ENCODE measurements around the gene SH3D19.

SH3D19 gene

DNA sequence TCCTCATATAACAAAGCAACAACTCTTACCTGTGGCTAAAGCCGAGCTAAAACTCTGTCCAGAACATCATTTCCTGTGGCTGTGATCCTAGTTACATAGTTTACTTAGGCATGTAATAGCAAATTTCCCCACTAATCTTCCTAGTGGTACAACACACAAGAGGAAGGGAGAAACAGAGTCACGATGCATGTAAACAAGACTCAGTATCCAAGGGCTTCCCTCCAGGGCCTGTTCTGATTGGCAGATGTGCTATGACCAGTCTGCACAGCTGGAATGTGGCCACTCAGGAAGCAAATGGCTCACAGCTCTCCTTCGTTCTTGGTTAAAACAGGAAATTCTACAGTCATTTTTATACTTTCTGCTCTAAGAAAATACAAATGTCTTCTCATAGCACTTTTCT lies 97.7 kb downstream of the SH3D19 start:
- Histone ChIP-seq H3K79me2 (ENCODE audit: insufficient read depth, low read length) (no peaks in the 10 kb centered on the region), H2AFZ (ENCODE audit: low read depth, low read length) (no peak overlapping the region), H3K27me3 (ENCODE audit: insufficient read depth, low read length, poor library complexity) (peaks cover 6% of the 10 kb centered on the region), H3K36me3 (ENCODE audit: insufficient read depth, low read length) (no peaks in the 10 kb centered on the region), H3K4me1 (ENCODE audit: insufficient read depth, low read length) (no peaks in the 10 kb centered on the region), H3K4me3 (ENCODE audit: low read depth in 1 of 2, low read length in 2 of 2) (no peak overlapping the region), H3K9ac (ENCODE audit: low read depth, low read length) (no peak overlapping the region), H4K20me1 (ENCODE audit: insufficient read depth, low read length) (no peaks in the 10 kb centered on the region), H3K9me3 (ENCODE audit: insufficient read depth, low read length, severe bottlenecking) (no peaks in the 10 kb centered on the region), H3K4me2 (ENCODE audit: insufficient read depth, low read length) (no peak overlapping the region), H3K27ac (ENCODE audit: low read length) (no peak overlapping the region)
- ATAC-seq (ENCODE audit: insufficient read depth, low read depth) (no peak), DNase-seq (no peak)
- TF ChIP-seq EZH2 (IDR thresholded peaks at IDR 0.05; ENCODE audit: borderline replicate concordance, low read depth, low read length, severe bottlenecking) (no peak), CTCF (IDR thresholded peaks at IDR 0.05; ENCODE audit: borderline replicate concordance, extremely low read depth, low read length, poor library complexity, severe bottlenecking) (no peak)

GRCh38 chr4:151227172-151227571 lies 98.2 kb downstream of the SH3D19 start:
- no peaks in the 10 kb centered on the region for H3K4me1 ChIP-seq (ENCODE audit: insufficient read depth, low read length)
- no peak overlapping the region for H3K9ac ChIP-seq (ENCODE audit: low read depth, low read length)
- no peaks in the 10 kb centered on the region for H3K79me2 ChIP-seq (ENCODE audit: insufficient read depth, low read length)
- no peaks in the 10 kb centered on the region for H3K36me3 ChIP-seq (ENCODE audit: insufficient read depth, low read length)
- no peak for DNase-seq
- H3K4me2 ChIP-seq (ENCODE audit: insufficient read depth, low read length): no peak overlapping the region
- H4K20me1 ChIP-seq (ENCODE audit: insufficient read depth, low read length): no peaks in the 10 kb centered on the region
- H3K9me3 ChIP-seq (ENCODE audit: insufficient read depth, low read length, severe bottlenecking): no peaks in the 10 kb centered on the region
- H2AFZ ChIP-seq (ENCODE audit: low read depth, low read length): no peak overlapping the region
- H3K27ac ChIP-seq (ENCODE audit: low read length): no peak overlapping the region
- ATAC-seq (ENCODE audit: insufficient read depth, low read depth): no peak
- no peak overlapping the region for H3K4me3 ChIP-seq (ENCODE audit: low read depth in 1 of 2, low read length in 2 of 2)
- H3K27me3 ChIP-seq (ENCODE audit: insufficient read depth, low read length, poor library complexity): peaks cover 6% of the 10 kb centered on the region
- no peak for TF ChIP-seq EZH2 (IDR thresholded peaks at IDR 0.05; ENCODE audit: borderline replicate concordance, low read depth, low read length, severe bottlenecking)
- TF ChIP-seq CTCF (IDR thresholded peaks at IDR 0.05; ENCODE audit: borderline replicate concordance, extremely low read depth, low read length, poor library complexity, severe bottlenecking): no peak

DNA sequence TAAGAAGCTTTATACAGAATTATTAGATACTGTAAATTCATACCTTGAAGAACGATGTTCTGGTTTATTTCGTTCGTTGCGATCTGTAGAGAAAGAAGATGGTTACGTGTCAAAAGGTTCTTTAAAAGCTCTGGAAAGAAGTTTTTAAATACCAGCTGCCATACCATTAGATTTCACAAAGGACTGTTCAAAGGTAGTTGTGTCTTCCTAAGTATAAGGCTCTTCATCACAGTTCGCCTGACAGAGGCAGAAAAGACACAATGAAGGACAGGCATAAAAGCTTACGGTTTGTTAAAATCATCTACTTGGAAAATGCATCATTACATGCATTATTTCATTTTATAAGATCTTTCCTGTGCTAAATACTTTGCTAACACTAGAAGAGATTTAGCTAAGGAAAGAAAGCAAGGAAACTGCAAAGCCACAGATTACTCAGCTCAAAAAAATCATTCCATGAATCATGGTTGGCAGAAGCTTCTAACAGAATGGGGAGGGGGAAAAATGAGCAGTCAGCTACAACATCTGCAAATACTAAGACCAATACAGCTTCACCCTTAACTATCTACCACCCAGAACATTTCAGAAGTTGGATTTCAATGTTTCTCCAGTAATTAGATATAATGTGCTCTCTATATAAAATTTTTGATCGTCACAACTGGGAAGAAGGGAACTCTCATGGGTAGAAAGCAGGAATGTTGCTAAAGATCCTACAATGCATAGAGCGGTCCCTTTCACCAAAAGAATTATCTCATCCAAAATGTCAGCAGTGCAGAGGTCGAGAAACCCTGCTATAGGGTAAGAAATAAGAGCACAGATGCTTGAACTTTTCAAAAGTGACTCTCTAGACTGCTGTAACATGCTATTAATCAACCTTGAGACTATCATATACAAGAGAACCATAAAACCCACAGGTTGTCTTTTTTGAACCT lies 99.1 kb downstream of the SH3D19 start:
- Histone ChIP-seq H3K36me3 (ENCODE audit: insufficient read depth, low read length) (no peaks in the 10 kb centered on the region), H3K4me2 (ENCODE audit: insufficient read depth, low read length) (no peak overlapping the region), H3K9me3 (ENCODE audit: insufficient read depth, low read length, severe bottlenecking) (no peaks in the 10 kb centered on the region), H2AFZ (ENCODE audit: low read depth, low read length) (no peak overlapping the region), H3K4me3 (ENCODE audit: low read depth in 1 of 2, low read length in 2 of 2) (no peak overlapping the region), H3K4me1 (ENCODE audit: insufficient read depth, low read length) (no peaks in the 10 kb centered on the region), H4K20me1 (ENCODE audit: insufficient read depth, low read length) (no peaks in the 10 kb centered on the region), H3K79me2 (ENCODE audit: insufficient read depth, low read length) (no peaks in the 10 kb centered on the region), H3K9ac (ENCODE audit: low read depth, low read length) (no peak overlapping the region), H3K27me3 (ENCODE audit: insufficient read depth, low read length, poor library complexity) (peaks cover 6% of the 10 kb centered on the region), H3K27ac (ENCODE audit: low read length) (no peak overlapping the region)
- no peak for ATAC-seq (ENCODE audit: insufficient read depth, low read depth)
- DNase-seq: no peak
- TF ChIP-seq CTCF (IDR thresholded peaks at IDR 0.05; ENCODE audit: borderline replicate concordance, extremely low read depth, low read length, poor library complexity, severe bottlenecking) (no peak), EZH2 (IDR thresholded peaks at IDR 0.05; ENCODE audit: borderline replicate concordance, low read depth, low read length, severe bottlenecking) (no peak)
